Measurements from ENCODE around the gene PHC2. TPM values are rescaled to one million over a fixed set of nuclear protein-coding genes. Genes with fewer than 3 reads are reported as not detected.

The PHC2 gene
- total RNA-seq, 1 experiment from 2014 or later = 9.4 TPM

DNA sequence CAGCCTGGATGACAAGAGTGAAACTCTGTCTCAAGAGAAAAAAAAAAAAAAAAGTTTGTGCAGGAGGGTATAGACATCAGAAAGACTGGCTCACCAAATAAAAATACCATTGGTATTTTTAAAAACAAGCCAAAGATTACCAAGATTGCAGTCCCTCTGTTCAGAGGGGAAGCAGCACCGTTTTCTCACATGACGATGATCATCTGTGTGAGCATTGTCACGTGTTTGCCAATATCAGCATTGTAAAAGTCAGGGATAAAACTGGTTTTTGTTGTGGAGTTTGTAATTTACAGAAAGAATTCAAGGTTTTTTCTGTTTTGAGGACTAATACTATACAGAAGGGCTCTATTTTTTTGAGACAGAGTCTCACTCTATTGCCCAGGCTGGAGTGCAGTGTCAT, 148.1 kb downstream of the PHC2 start:
- H3K4me3 Mint-ChIP-seq = no peak overlapping the region
- Histone ChIP-seq H3K79me2 (ENCODE audit: insufficient read depth, low read length) (no peaks in the 10 kb centered on the region), H4K91ac (ENCODE audit: insufficient read length, low read depth, low read length) (no peak overlapping the region), H3K14ac (ENCODE audit: insufficient read depth, low read length) (no peak overlapping the region), H2BK12ac (ENCODE audit: insufficient read length, low read depth, low read length) (no peak overlapping the region), H3K4ac (ENCODE audit: low read depth, low read length) (no peak overlapping the region), H3K9ac (ENCODE audit: extremely low read depth, insufficient read length, low read length) (no peak overlapping the region), H2BK120ac (ENCODE audit: low read depth, low read length, poor library complexity, severe bottlenecking) (no peak overlapping the region), H3K23me2 (ENCODE audit: insufficient read length, low read depth, low read length, poor library complexity, severe bottlenecking) (no peaks in the 10 kb centered on the region), H3K9me3 (ENCODE audit: control insufficient read depth, low read depth, low read length) (no peaks in the 10 kb centered on the region), H3K56ac (ENCODE audit: insufficient read length, low read depth, low read length) (no peak overlapping the region), H3K4me2 (ENCODE audit: insufficient read depth, insufficient read length, low read length) (no peak overlapping the region), H3K27ac (ENCODE audit: insufficient read length, low read depth, low read length) (no peak overlapping the region), H2BK20ac (ENCODE audit: low read depth, low read length, poor library complexity, severe bottlenecking) (no peak overlapping the region), H3K23ac (ENCODE audit: insufficient read length, low read depth, low read length) (no peak overlapping the region), H2AK5ac (ENCODE audit: insufficient read length, low read length) (no peak overlapping the region), H2AFZ (ENCODE audit: low read length) (no peak overlapping the region), H4K20me1 (ENCODE audit: control insufficient read depth, insufficient read depth, insufficient read length) (no peaks in the 10 kb centered on the region), H4K8ac (replicated peaks; ENCODE audit: insufficient read length, low read depth, low read length) (no peak overlapping the region), H3K18ac (ENCODE audit: insufficient read length, low read depth, low read length) (no peak overlapping the region), H2BK5ac (ENCODE audit: insufficient read length, low read length) (no peak overlapping the region), H3T11ph (ENCODE audit: low read length) (no peak overlapping the region), H3K27me3 (ENCODE audit: insufficient read depth, low read length) (no peaks in the 10 kb centered on the region), H4K5ac (ENCODE audit: insufficient read length, low read depth, low read length) (no peak overlapping the region), H3K79me1 (ENCODE audit: insufficient read depth, low read depth, low read length, poor library complexity, severe bottlenecking) (no peaks in the 10 kb centered on the region), H3K4me1 (ENCODE audit: insufficient read depth, low read length) (no peaks in the 10 kb centered on the region), H2BK15ac (ENCODE audit: low read depth, low read length) (no peak overlapping the region)
- H3K4me1 Mint-ChIP-seq = peaks cover 0 to 2% of the 10 kb centered on the region in 2 experiments; a peak in 1 of 4 replicates
- no peaks in the 10 kb centered on the region for H3K9me3 Mint-ChIP-seq
- DNase-seq = no peak
- H3K36me3 Mint-ChIP-seq (ENCODE audit: insufficient read depth in 1 of 3, low read depth in 3 of 3) = peaks cover 13 to 46% (median 44%) of the 10 kb centered on the region in 3 experiments; a peak in 6 of 7 replicates
- no CpG with 5 or more reads among the region's 3 CpGs for WGBS (ENCODE audit: extremely low coverage, insufficient read length, low lambda C conversion rate)
- H3K27me3 Mint-ChIP-seq (ENCODE audit: low read depth) = no peaks in the 10 kb centered on the region
- no peak overlapping the region for H3K27ac Mint-ChIP-seq
- no peak for TF ChIP-seq CTCF (conservative IDR thresholded peaks at IDR 0.05)

All from H9 (cell line).